Lung (tissue), 16 donors: ENCODE data around the gene NPM3. TPM values are rescaled to one million over a fixed set of nuclear protein-coding genes. Genes with fewer than 3 reads are reported as not detected.

Experiments used
- ATAC-seq: fragments of 200-7000 bp; cut with Tn5 transposase; one replicate; pipeline ENCODE4 v1.9.1; 2020; ENCODE audit warnings: moderate number of reproducible peaks; ENCODE audit not compliant: insufficient read depth, low FRiP score
- DNase-seq, 3 donors: peaks; one replicate each; pipeline ENCODE4 v3.0.0-alpha.2; 2013 to 2017
- H3K27ac ChIP-seq, 2 donors: one replicate each; pipeline ENCODE4 v1.5.1; 2013; ENCODE audit warnings: mild to moderate bottlenecking in 2 of 2, moderate library complexity in 2 of 2, control low read depth in 1 of 2, inconsistent platforms in 1 of 2, low read depth in 1 of 2, low read length in 1 of 2
- H3K27me3 ChIP-seq, 3 donors: one replicate each; pipeline ENCODE4 v1.5.1; 2013; ENCODE audit warnings: low read length in 2 of 3; ENCODE audit not compliant: control insufficient read depth in 3 of 3, insufficient read depth in 3 of 3
- H3K36me3 ChIP-seq, 4 donors: one replicate each; pipeline ENCODE4 v1.5.1; 2013; ENCODE audit warnings: low read length in 4 of 4, mild to moderate bottlenecking in 1 of 4, moderate library complexity in 1 of 4; ENCODE audit not compliant: control insufficient read depth in 4 of 4, insufficient read depth in 4 of 4
- H3K4me1 ChIP-seq, 5 donors: one replicate each; pipeline ENCODE4 v1.5.1; 2013; ENCODE audit warnings: low read length in 5 of 5, mild to moderate bottlenecking in 2 of 5, moderate library complexity in 1 of 5; ENCODE audit not compliant: control insufficient read depth in 5 of 5, insufficient read depth in 5 of 5
- H3K4me3 ChIP-seq: one replicate; pipeline ENCODE4 v1.5.1; 2013; ENCODE audit warnings: mild to moderate bottlenecking, control low read depth, moderate library complexity
- H3K9ac ChIP-seq, 2 donors: one replicate each; pipeline ENCODE4 v1.5.1; 2013; ENCODE audit warnings: low read length in 2 of 2, control low read depth in 1 of 2; ENCODE audit not compliant: insufficient read depth in 1 of 2
- H3K9me3 ChIP-seq, 4 donors: one replicate each; pipeline ENCODE4 v1.5.1; 2013; ENCODE audit warnings: low read length in 3 of 4, mild to moderate bottlenecking in 1 of 4, moderate library complexity in 1 of 4; ENCODE audit not compliant: control insufficient read depth in 4 of 4, insufficient read depth in 3 of 4
- CTCF ChIP-seq: IDR thresholded peaks from 2 replicates; pipeline ENCODE4 v1.5.1; 2012; ENCODE audit warnings: mild to moderate bottlenecking; ENCODE audit errors: control extremely low read depth, extremely low read depth
- WGBS, 2 donors: extraction: QIAGEN DNeasy Blood & Tissue Kit; methylation state at CpG; one replicate each; pipeline ENCODE4 v1.1.7; 2013; 5-methylcytosine and 5-hydroxymethylcytosine counted together
- long read RNA-seq, 5 donors: transcript quantifications; one replicate each; lab custom pipeline, GENCODE V29; 2026
- polyA plus RNA-seq, 2 donors: library from polyadenylated mRNA; stranded (reverse); fragments of 200-250 nt; gene quantifications; one replicate each; pipeline ENCODE4 v1.2.1, GENCODE V29; 2013
- total RNA-seq, 2 donors: library from RNA; depleted of rRNA in 1 of 2; stranded (reverse); fragments of >200 nt in 1 of 2; gene quantifications; one replicate each; pipeline ENCODE4 v1.2.1, GENCODE V29; 2014 to 2021
- donor health status: control.
- donor health status: control.
- donor health status: Bipolar disorder and iron deficiency.
- donor health status: healthy.
- donor health status: DM: yes; HTN: yes; CAD: no.

The NPM3 gene
- total RNA-seq (10 to 100 TPM; 18.1 to 25.6 TPM), polyA plus RNA-seq (10 to 100 TPM; 22.8 to 36.3 TPM)
- long read RNA-seq, donor 1, transcript NPM3-201 (6 exons, 877 nt), result major isoform, 25 of 26 reads
- long read RNA-seq, donor 1, partial matches to known transcripts, result 0 of 26 reads
- long read RNA-seq, donor 1, other reads (novel, unspliced or antisense), result 0 of 26 reads
- long read RNA-seq, donor 2, transcript NPM3-201 (6 exons, 877 nt), result major isoform, 6 of 7 reads
- long read RNA-seq, donor 2, partial matches to known transcripts, result 0 of 7 reads
- long read RNA-seq, donor 2, other reads (novel, unspliced or antisense), result 0 of 7 reads
- long read RNA-seq, donor 3, transcript NPM3-201 (6 exons, 877 nt), result major isoform, 10 of 12 reads
- long read RNA-seq, donor 3, partial matches to known transcripts, result 0 of 12 reads
- long read RNA-seq, donor 3, other reads (novel, unspliced or antisense), result 0 of 12 reads
- long read RNA-seq, donor 4, transcript NPM3-201 (6 exons, 877 nt), result major isoform, 20 of 20 reads
- long read RNA-seq, donor 4, partial matches to known transcripts, result 0 of 20 reads
- long read RNA-seq, donor 4, other reads (novel, unspliced or antisense), result 0 of 20 reads
- long read RNA-seq, donor 5, transcript NPM3-201 (6 exons, 877 nt), result major isoform, 45 of 54 reads
- long read RNA-seq, donor 5, partial matches to known transcripts, result 5 of 54 reads
- long read RNA-seq, donor 5, other reads (novel, unspliced or antisense), result 0 of 54 reads

- H3K4me3 ChIP-seq, result peak within 1 kb of the TSS; percentile 76
- H3K27me3 ChIP-seq, result peaks cover 0 to 25% (median 17%) of the 10 kb centered on the region in 3 donors
- DNase-seq (peak; percentile 89 to 92 (median 91)), ATAC-seq (peak; percentile 36)
- peaks cover 3 to 35% (median 18%) of the 10 kb centered on the region in 5 donors for H3K4me1 ChIP-seq
- H3K9ac ChIP-seq, result peak within 1 kb of the TSS; percentile 34 to 38
- no peak for TF ChIP-seq CTCF
- H3K9me3 ChIP-seq, result no peaks in the 10 kb centered on the region
- H3K27ac ChIP-seq, result peak within 1 kb of the TSS; percentile 25 to 39
- peaks cover 13 to 31% (median 21%) of the 10 kb centered on the region in 4 donors for H3K36me3 ChIP-seq
- 1 to 2% methylated on average over 57 of the region's 57 CpGs for WGBS, 2 donors
These were observed at the start of gene NPM3 for GRCh38 chr10:101782811-101783735. Gene NPM3, minus strand, starts transcription at chr10:101783446. Its CDS starts 56 bp downstream, at chr10:101783390.

GRCh38 chr10:101832325-101832771 lies 49.1 kb upstream of the NPM3 start:
- Histone ChIP-seq H3K36me3 (no peaks in the 10 kb centered on the region), H3K27me3 (no peaks in the 10 kb centered on the region), H3K9ac (no peak overlapping the region), H3K9me3 (no peaks in the 10 kb centered on the region), H3K4me3 (no peak overlapping the region), H3K4me1 (peaks cover 0 to 38% (median 14%) of the 10 kb centered on the region in 5 donors), H3K27ac (no peak overlapping the region)
- ATAC-seq (no peak), DNase-seq (peak; percentile 77 to 92 (median 87))
- 67 to 77% methylated on average over 4 of the region's 4 CpGs for WGBS, 2 donors
- no peak for TF ChIP-seq CTCF

GRCh38 chr10:101831169-101831811 lies 48.0 kb upstream of the NPM3 start:
- peak overlapping the region in 1 of 2 donors; percentile 46 for H3K27ac ChIP-seq
- WGBS, 2 donors, result 48 to 55% methylated on average over 9 of the region's 9 CpGs
- H3K27me3 ChIP-seq, result no peaks in the 10 kb centered on the region
- TF ChIP-seq CTCF, result no peak
- no peak for DNase-seq
- peak overlapping the region; percentile 60 for H3K4me3 ChIP-seq
- peak overlapping the region; percentile 21 to 27 for H3K9ac ChIP-seq
- H3K9me3 ChIP-seq, result no peaks in the 10 kb centered on the region
- H3K4me1 ChIP-seq, result peaks cover 0 to 38% (median 14%) of the 10 kb centered on the region in 5 donors
- ATAC-seq, result no peak
- no peaks in the 10 kb centered on the region for H3K36me3 ChIP-seq
